Measurements from ENCODE around the gene ANO10. TPM values are rescaled to one million over a fixed set of nuclear protein-coding genes. Genes with fewer than 3 reads are reported as not detected.
A peak's percentile ranks its signal among the peaks of the same experiment; 100 is the strongest.

Gene ANO10
- total and polyA plus RNA-seq, 2 donors (not counting 3 experiments of a cell fraction or from before 2014, with no cell fraction given) = 28.4 to 45.8 TPM

DNA sequence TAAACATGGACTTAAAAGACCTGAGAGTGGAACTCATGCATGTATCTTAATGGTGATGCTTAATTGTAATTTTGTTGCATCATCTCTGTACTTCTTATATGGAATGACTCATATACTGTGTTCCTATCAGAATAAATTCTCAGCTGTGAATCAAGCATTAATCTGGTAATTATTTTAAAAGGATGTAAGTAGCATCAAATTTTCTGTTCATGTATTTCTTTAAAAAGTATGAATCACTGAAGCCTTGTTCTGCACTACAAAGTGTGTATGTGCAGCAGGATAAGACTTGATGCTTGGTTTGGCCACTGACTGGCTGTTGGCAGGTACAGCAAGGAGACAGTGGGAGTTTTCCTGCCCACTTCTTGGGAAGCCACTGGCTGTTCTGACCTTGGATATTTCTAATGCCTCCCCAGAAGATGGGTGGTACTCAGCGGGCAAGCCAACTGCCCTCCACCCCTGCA, 123.9 kb downstream of the ANO10 start:
- no peaks in the 10 kb centered on the region for H3K9me1 ChIP-seq (replicated peaks; ENCODE audit: control insufficient read depth, extremely low read depth, insufficient read depth, low read length)
- no peaks in the 10 kb centered on the region for H3K27me3 ChIP-seq (ENCODE audit: control insufficient read depth in 2 of 2, insufficient read depth in 2 of 2, low read length in 2 of 2)
- peak; percentile 51 for DNase-seq (ENCODE audit: low read depth, low spot score)
- no peak overlapping the region for H3K4me3 ChIP-seq (replicated peaks in 1 of 3; ENCODE audit: insufficient read depth in 1 of 3, low read depth in 1 of 3, low read length in 3 of 3)
- no peak for TF ChIP-seq MYC (IDR thresholded peaks at IDR 0.05; ENCODE audit: low read depth, low read length)
- no peak for TF ChIP-seq POLR2A (IDR thresholded peaks at IDR 0.05; ENCODE audit: low read depth, low read length)
- TF ChIP-seq POLR2AphosphoS5 (IDR thresholded peaks at IDR 0.05; ENCODE audit: insufficient read depth, low read depth, low read length) = no peak
- TF ChIP-seq JUN (IDR thresholded peaks at IDR 0.05; ENCODE audit: borderline replicate concordance, insufficient read depth, insufficient read length, low read depth) = peak; percentile 64
- peak; percentile 83 for TF ChIP-seq FOS (IDR thresholded peaks at IDR 0.05; ENCODE audit: borderline replicate concordance, insufficient read depth, low read length)
- H2AFZ ChIP-seq (ENCODE audit: low read depth, low read length) = no peak overlapping the region
- H3K36me3 ChIP-seq (ENCODE audit: control insufficient read depth in 2 of 2, extremely low read depth in 1 of 2, insufficient read depth in 2 of 2, low read length in 2 of 2) = no peaks in the 10 kb centered on the region
- no peak overlapping the region for H3K4me2 ChIP-seq (ENCODE audit: insufficient read depth, low read length)
- H3K9me3 ChIP-seq (replicated peaks; ENCODE audit: control insufficient read depth, insufficient read depth, low read length) = no peaks in the 10 kb centered on the region
- dilution Hi-C loops (cut with MboI; ENCODE audit: extremely low pct_ligation_motif_present, low sequenced_read_pairs) = no loop called here
- no TSS peak for BruUV-seq (replicated peaks)
- intact Hi-C loops (cut with micrococcal nuclease) = loop anchor here (1.0 to 5.0 kb wide), 3 partner anchors 79 to 321 kb away; no protein-coding TSS in a partner anchor
- ChIA-PET CTCF (interaction anchor here (0.8 to 1.6 kb wide), 5 partner anchors 9 to 108 kb away, joined by 3 to 6 read pairs (median 4); no protein-coding TSS in a partner anchor), POLR2A (interaction anchor here (0.6 to 0.7 kb wide), 2 partner anchors 104 to 134 kb away, joined by 3 to 6 read pairs; no protein-coding TSS in a partner anchor)
- peaks cover 56% of the 10 kb centered on the region for H3K4me1 ChIP-seq (ENCODE audit: control insufficient read depth, extremely low read depth, insufficient read depth, low read length)
- peak overlapping the region; percentile 91 for H3K27ac ChIP-seq (ENCODE audit: insufficient read depth, low read depth, low read length)
- peak; percentile 75 for FAIRE-seq
- H3K79me2 ChIP-seq (ENCODE audit: control insufficient read depth, insufficient read depth, low read length) = peaks cover 6% of the 10 kb centered on the region
- peak overlapping the region; percentile 58 for H3K9ac ChIP-seq (replicated peaks; ENCODE audit: extremely low read depth, insufficient read depth, low read length)
- no peaks in the 10 kb centered on the region for H4K20me1 ChIP-seq (replicated peaks; ENCODE audit: control insufficient read depth, extremely low read depth, insufficient read depth, low read length)

DNA sequence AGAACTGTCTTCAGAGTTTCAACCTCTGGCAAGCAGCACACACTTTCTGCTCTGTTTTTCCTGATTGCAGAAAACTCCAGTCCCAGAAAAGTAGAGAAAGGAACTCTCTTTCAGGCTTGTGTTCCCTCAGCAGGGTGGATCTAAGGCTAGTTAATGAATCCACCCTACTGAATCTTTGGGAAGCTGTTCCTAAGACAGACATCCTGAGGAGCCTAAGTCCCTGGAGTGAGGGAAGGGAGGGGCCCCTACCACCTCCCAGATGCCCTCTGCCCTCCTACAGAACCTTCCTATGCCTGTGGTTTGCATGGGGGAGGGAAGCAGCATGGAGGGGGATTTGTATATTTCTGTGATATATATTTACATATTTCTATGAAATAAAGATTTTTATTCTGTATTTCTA, 124.4 kb downstream of the ANO10 start:
- H2AFZ ChIP-seq (ENCODE audit: low read depth, low read length) = no peak overlapping the region
- FAIRE-seq (no peak), DNase-seq (ENCODE audit: low read depth, low spot score) (no peak)
- CTCF ChIA-PET = interaction anchor here (1.1 to 1.6 kb wide), 3 partner anchors 10 to 108 kb away, joined by 3 to 6 read pairs (median 4); no protein-coding TSS in a partner anchor
- H3K4me2 ChIP-seq (ENCODE audit: insufficient read depth, low read length) = peak overlapping the region; percentile 32
- H3K79me2 ChIP-seq (ENCODE audit: control insufficient read depth, insufficient read depth, low read length) = peaks cover 3% of the 10 kb centered on the region
- no peaks in the 10 kb centered on the region for H3K27me3 ChIP-seq (ENCODE audit: control insufficient read depth in 2 of 2, insufficient read depth in 2 of 2, low read length in 2 of 2)
- no peaks in the 10 kb centered on the region for H3K9me1 ChIP-seq (replicated peaks; ENCODE audit: control insufficient read depth, extremely low read depth, insufficient read depth, low read length)
- BruUV-seq (replicated peaks) = TSS peak; percentile 18
- intact Hi-C loops (cut with micrococcal nuclease) = loop anchor here (2.0 to 5.0 kb wide), 2 partner anchors 79 to 320 kb away; no protein-coding TSS in a partner anchor
- no peaks in the 10 kb centered on the region for H3K36me3 ChIP-seq (ENCODE audit: control insufficient read depth in 2 of 2, extremely low read depth in 1 of 2, insufficient read depth in 2 of 2, low read length in 2 of 2)
- H4K20me1 ChIP-seq (replicated peaks; ENCODE audit: control insufficient read depth, extremely low read depth, insufficient read depth, low read length) = no peaks in the 10 kb centered on the region
- peak overlapping the region; percentile 58 for H3K9ac ChIP-seq (replicated peaks; ENCODE audit: extremely low read depth, insufficient read depth, low read length)
- peaks cover 51% of the 10 kb centered on the region for H3K4me1 ChIP-seq (ENCODE audit: control insufficient read depth, extremely low read depth, insufficient read depth, low read length)
- H3K4me3 ChIP-seq (replicated peaks in 1 of 3; ENCODE audit: insufficient read depth in 1 of 3, low read depth in 1 of 3, low read length in 3 of 3) = no peak overlapping the region
- no peaks in the 10 kb centered on the region for H3K9me3 ChIP-seq (replicated peaks; ENCODE audit: control insufficient read depth, insufficient read depth, low read length)
- H3K27ac ChIP-seq (ENCODE audit: insufficient read depth, low read depth, low read length) = peak overlapping the region; percentile 91
- TF ChIP-seq JUN (IDR thresholded peaks at IDR 0.05; ENCODE audit: borderline replicate concordance, insufficient read depth, insufficient read length, low read depth) (no peak), POLR2AphosphoS5 (IDR thresholded peaks at IDR 0.05; ENCODE audit: insufficient read depth, low read depth, low read length) (no peak), FOS (IDR thresholded peaks at IDR 0.05; ENCODE audit: borderline replicate concordance, insufficient read depth, low read length) (no peak), POLR2A (IDR thresholded peaks at IDR 0.05; ENCODE audit: low read depth, low read length) (no peak), GATA2 (IDR thresholded peaks at IDR 0.05; ENCODE audit: insufficient read depth, insufficient read length, low read depth, low read length) (no peak)
- TF ChIP-seq, protein P1, sequence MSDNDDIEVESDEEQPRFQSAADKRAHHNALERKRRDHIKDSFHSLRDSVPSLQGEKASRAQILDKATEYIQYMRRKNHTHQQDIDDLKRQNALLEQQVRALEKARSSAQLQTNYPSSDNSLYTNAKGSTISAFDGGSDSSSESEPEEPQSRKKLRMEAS (IDR thresholded peaks at IDR 0.05; ENCODE audit: insufficient read depth, insufficient read length) = no peak
- dilution Hi-C loops (cut with MboI; ENCODE audit: extremely low pct_ligation_motif_present, low sequenced_read_pairs) = no loop called here
- POLR2A ChIA-PET = interaction anchor here (0.7 kb wide), 1 partner anchor 103 kb away, joined by 3 read pairs; no protein-coding TSS in a partner anchor
